Skeletal muscle tissue (tissue), 4 donors: Measurements from ENCODE around the gene CHRND. TPM values are rescaled to one million over a fixed set of nuclear protein-coding genes. Genes with fewer than 3 reads are reported as not detected.
"Not testable (repeated sequence)": the region's sequence is repeated elsewhere in the genome, so short reads cannot be mapped to it uniquely, and the experiment has no call there.

Experiments
- H3K27ac ChIP-seq: one replicate; pipeline ENCODE4 v1.7.0; 2013; ENCODE audit warnings: mild to moderate bottlenecking, low read depth, low read length, inconsistent platforms
- H3K27me3 ChIP-seq, 3 donors: one replicate each; pipeline ENCODE4 v1.7.0; 2013; ENCODE audit warnings: low read length in 3 of 3; ENCODE audit not compliant: control insufficient read depth in 3 of 3, insufficient read depth in 3 of 3
- H3K36me3 ChIP-seq, 3 donors: one replicate each; pipeline ENCODE4 v1.7.0; 2013; ENCODE audit warnings: low read length in 3 of 3; ENCODE audit not compliant: control insufficient read depth in 3 of 3, insufficient read depth in 3 of 3
- H3K4me1 ChIP-seq, 3 donors: one replicate each; pipeline ENCODE4 v1.7.0; 2013; ENCODE audit warnings: low read length in 3 of 3, mild to moderate bottlenecking in 3 of 3; ENCODE audit not compliant: control insufficient read depth in 3 of 3, insufficient read depth in 3 of 3
- H3K4me3 ChIP-seq, 3 donors: one replicate each; pipeline ENCODE4 v1.7.0; 2013; ENCODE audit warnings: low read length in 3 of 3
- H3K9ac ChIP-seq, 3 donors: one replicate each; pipeline ENCODE4 v1.7.0; 2013; ENCODE audit warnings: low read length in 3 of 3, mild to moderate bottlenecking in 3 of 3, moderate library complexity in 2 of 3, low read depth in 1 of 3
- H3K9me3 ChIP-seq, 3 donors: one replicate each; pipeline ENCODE4 v1.7.0; 2013; ENCODE audit warnings: low read length in 3 of 3; ENCODE audit not compliant: control insufficient read depth in 3 of 3
- total RNA-seq: library from RNA; depleted of rRNA; stranded (reverse); fragments of >200 nt; gene quantifications from one replicate; pipeline ENCODE4 v1.2.3, GENCODE V29; 2014
- donor health status: Osteomylitis.

Gene CHRND
- total RNA-seq, 1 donor from 2014 or later: 32.9 TPM

DNA sequence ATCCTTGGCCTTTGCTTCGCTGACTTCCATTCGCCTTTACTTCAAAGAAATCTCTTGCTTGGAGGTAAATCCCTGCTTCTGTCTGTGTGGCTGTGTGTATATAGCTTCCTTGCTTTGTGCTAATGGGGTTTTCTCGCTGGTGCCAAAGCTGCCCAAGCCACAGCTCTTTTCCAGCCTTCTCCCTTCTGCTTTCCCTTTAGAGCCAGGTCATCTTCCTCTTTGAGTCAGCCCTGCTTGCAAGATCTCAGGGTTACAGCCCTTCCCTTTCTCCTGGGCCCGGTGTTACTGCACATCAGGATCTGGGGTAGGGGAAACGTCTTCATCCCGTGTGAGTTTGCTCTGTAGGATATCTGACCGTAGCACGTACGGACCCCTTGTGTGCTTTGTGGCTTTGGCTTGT is 43.6 kb downstream of the CHRND start:
- H3K27ac ChIP-seq: no peak overlapping the region
- H3K9ac ChIP-seq: peak overlapping the region in 1 of 3 donors; percentile 51
- H3K27me3 ChIP-seq: no peaks in the 10 kb centered on the region
- H3K9me3 ChIP-seq: no peaks in the 10 kb centered on the region
- no peak overlapping the region for H3K4me3 ChIP-seq
- peaks cover 24 to 62% (median 27%) of the 10 kb centered on the region in 3 donors for H3K4me1 ChIP-seq
- peaks cover 42 to 65% (median 55%) of the 10 kb centered on the region in 3 donors for H3K36me3 ChIP-seq

DNA sequence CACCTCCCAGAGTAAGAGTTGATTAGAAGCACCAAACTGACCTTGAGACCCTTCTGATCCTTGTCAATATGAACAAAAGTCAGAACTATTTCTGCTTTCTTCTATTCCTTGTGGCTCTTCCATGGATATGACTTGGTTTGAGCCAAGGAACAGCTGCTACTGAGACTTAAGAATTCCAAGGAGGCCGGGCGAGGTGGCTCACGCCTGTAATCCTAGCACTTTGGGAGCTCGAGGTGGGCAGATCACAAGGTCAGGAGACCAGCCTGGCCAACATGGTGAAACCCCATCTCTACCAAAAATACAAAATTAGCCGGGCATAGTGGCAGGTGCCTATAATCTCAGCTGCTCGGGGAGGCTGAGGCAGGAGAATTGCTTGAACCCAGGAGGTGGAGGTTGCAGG is 44.5 kb downstream of the CHRND start:
- not testable (repeated sequence) for H3K9me3 ChIP-seq, H3K9ac ChIP-seq, H3K27me3 ChIP-seq, H3K4me3 ChIP-seq
- H3K4me1 ChIP-seq: peaks cover 30 to 71% (median 36%) of the 10 kb centered on the region in 3 donors
- peak overlapping the region; percentile 26 for H3K27ac ChIP-seq
- H3K36me3 ChIP-seq: peaks cover 41 to 58% (median 49%) of the 10 kb centered on the region in 3 donors

GRCh38 chr2:232571026-232571474 is 45.1 kb downstream of the CHRND start:
- Histone ChIP-seq H3K4me1 (peaks cover 30 to 70% (median 36%) of the 10 kb centered on the region in 3 donors), H3K27ac (peak overlapping the region; percentile 26), H3K9ac (no peak overlapping the region), H3K36me3 (peaks cover 38 to 56% (median 45%) of the 10 kb centered on the region in 3 donors), H3K4me3 (no peak overlapping the region), H3K27me3 (no peaks in the 10 kb centered on the region), H3K9me3 (no peaks in the 10 kb centered on the region)

DNA sequence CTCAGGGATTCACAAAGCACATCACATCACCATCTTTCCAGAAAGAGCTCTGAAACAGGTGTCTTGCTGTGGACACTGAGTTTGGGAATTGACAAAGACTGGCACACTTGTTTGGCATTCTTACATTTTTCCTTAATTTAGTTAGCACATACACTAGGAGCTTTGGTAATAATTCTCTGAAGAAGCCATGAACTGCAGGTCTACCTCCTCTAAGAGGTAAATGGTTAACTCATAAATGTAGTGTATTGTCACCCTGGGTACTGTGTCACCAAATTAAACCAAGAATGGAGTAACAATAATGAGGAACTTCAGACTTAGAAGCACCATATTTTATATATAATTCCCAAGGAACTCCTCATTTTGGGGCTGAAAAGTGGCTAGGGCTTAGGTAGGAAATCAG is 47.1 kb downstream of the CHRND start:
- Histone ChIP-seq H3K4me1 (peaks cover 34 to 80% (median 52%) of the 10 kb centered on the region in 3 donors), H3K36me3 (peaks cover 21 to 38% (median 25%) of the 10 kb centered on the region in 3 donors), H3K9ac (no peak overlapping the region), H3K9me3 (no peaks in the 10 kb centered on the region), H3K4me3 (no peak overlapping the region), H3K27ac (peak overlapping the region; percentile 81), H3K27me3 (no peaks in the 10 kb centered on the region)

DNA sequence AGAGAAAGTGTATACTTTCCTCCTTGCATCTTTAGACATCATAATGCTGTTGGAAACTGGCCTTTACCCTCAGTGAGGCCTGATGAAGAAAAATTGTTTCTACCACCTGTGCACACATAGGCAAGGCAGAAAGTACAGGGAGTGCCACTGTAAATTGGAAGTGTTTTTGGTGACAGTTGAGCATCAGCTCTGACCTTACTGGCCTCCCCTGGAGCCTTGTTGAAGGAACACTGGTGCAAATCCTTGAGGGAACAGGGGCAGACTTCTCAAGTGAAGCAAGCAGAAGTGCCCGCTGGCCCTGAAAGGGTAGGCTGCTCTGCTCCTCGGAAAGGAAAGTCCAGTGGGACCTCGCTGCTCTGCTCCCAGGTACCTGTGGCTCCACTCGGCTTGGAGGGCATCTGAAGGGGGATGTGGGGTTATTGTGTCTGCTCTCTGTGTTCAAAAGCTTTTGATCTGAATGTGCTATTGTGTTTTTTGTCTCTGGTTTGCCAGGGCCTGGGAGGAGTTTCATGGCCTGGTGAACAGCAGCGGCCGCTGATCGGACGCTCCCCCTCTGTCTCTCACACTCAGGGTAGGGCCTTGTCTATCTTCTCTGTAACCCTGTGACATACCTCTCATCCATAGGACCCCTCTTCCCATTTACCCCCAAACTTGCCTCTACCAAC is 47.9 kb downstream of the CHRND start:
- Histone ChIP-seq H3K36me3 (peaks cover 13 to 30% (median 19%) of the 10 kb centered on the region in 3 donors), H3K4me3 (peak overlapping the region; percentile 22 to 48 (median 22)), H3K9ac (peak overlapping the region; percentile 42 to 75 (median 42)), H3K27me3 (no peaks in the 10 kb centered on the region), H3K4me1 (peaks cover 37 to 75% (median 52%) of the 10 kb centered on the region in 3 donors), H3K27ac (peak overlapping the region; percentile 81), H3K9me3 (no peaks in the 10 kb centered on the region)

DNA sequence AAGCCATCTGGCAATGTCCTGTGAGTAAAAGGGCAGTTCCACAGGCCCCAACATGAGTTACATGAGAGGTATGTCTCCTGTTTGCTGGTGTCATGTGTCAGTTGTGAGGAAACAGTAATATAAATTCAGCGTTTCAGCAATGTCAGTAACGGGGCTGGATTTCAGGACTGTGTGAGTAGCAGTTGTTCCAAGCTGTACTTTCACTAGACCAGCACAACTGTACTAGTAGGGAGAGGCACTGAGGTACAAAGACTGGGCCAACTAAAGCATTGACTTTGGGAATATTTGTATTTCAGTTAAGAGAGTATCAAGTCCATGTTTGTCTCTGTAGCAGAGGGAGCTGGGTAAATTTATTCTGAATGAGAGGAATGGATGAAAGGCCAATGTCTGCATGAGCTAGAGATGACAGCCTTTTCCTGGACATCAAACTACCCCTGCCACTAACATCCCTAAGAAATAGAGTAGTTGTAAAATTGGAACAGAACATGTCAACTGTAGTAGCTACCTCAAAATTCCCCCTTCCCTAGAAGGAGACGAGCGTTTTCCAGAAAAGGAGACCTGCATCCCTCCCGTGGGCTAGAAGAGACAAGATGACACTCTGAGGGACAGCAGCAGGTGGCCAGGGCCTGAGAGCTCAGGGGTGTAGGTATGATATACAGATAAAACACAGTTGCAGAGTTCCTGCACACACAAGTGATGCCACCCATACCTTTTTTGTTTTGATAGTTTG is 48.9 kb downstream of the CHRND start:
- Histone ChIP-seq H3K9me3 (no peaks in the 10 kb centered on the region), H3K4me3 (peak overlapping the region; percentile 7 to 48 (median 28)), H3K9ac (peak overlapping the region; percentile 42 to 75 (median 42)), H3K27me3 (no peaks in the 10 kb centered on the region), H3K4me1 (peaks cover 38 to 67% (median 49%) of the 10 kb centered on the region in 3 donors), H3K36me3 (peaks cover 6 to 20% (median 10%) of the 10 kb centered on the region in 3 donors), H3K27ac (peak overlapping the region; percentile 81)

- Histone ChIP-seq H3K4me1 (peaks cover 38 to 62% (median 47%) of the 10 kb centered on the region in 3 donors), H3K9ac (peak overlapping the region in 1 of 3 donors; percentile 42), H3K27ac (peak overlapping the region; percentile 81), H3K27me3 (no peaks in the 10 kb centered on the region), H3K36me3 (peaks cover 2 to 20% (median 4%) of the 10 kb centered on the region in 3 donors), H3K4me3 (peak overlapping the region in 1 of 3 donors; percentile 7), H3K9me3 (no peaks in the 10 kb centered on the region)
Observed at GRCh38 chr2:232575404-232575746, 49.4 kb downstream of the CHRND start.

- no peak overlapping the region for H3K4me3 ChIP-seq
- H3K27ac ChIP-seq: peak overlapping the region; percentile 81
- peaks cover 28 to 52% (median 36%) of the 10 kb centered on the region in 3 donors for H3K4me1 ChIP-seq
- H3K9me3 ChIP-seq: no peaks in the 10 kb centered on the region
- no peaks in the 10 kb centered on the region for H3K27me3 ChIP-seq
- peaks cover 12 to 28% (median 14%) of the 10 kb centered on the region in 3 donors for H3K36me3 ChIP-seq
- peak overlapping the region in 2 of 3 donors; percentile 1 to 4 for H3K9ac ChIP-seq
Observed at GRCh38 chr2:232576995-232577394, 51.0 kb downstream of the CHRND start.

GRCh38 chr2:232577841-232578240 is 51.9 kb downstream of the CHRND start:
- Histone ChIP-seq H3K27me3 (no peaks in the 10 kb centered on the region), H3K9ac (peak overlapping the region in 1 of 3 donors; percentile 1), H3K4me1 (peaks cover 27 to 60% (median 36%) of the 10 kb centered on the region in 3 donors), H3K4me3 (no peak overlapping the region), H3K27ac (peak overlapping the region; percentile 81), H3K36me3 (peaks cover 12 to 25% (median 19%) of the 10 kb centered on the region in 3 donors), H3K9me3 (no peaks in the 10 kb centered on the region)

DNA sequence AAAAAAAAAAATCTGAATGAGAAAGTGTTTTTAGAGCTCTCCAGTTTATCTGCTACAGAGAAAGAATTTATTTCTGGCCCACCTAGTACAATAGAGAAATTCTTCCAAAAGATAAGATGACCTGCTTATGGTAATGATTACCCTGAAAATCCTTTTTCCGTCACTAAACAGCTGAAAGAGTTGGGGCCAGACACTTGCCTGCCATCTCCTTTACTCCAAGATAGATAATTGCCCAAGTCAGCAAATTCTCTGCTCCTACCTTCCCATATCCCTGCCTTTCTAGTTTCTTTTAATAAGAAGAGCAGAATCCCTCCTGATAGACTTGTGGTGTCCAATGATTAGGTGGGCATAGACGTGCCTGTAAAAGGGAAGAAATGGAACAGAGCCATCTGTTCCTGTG is 52.7 kb downstream of the CHRND start:
- Histone ChIP-seq H3K36me3 (peaks cover 12 to 25% (median 19%) of the 10 kb centered on the region in 3 donors), H3K27ac (no peak overlapping the region), H3K4me1 (peaks cover 28 to 65% (median 38%) of the 10 kb centered on the region in 3 donors), H3K4me3 (no peak overlapping the region), H3K9me3 (no peaks in the 10 kb centered on the region), H3K27me3 (no peaks in the 10 kb centered on the region), H3K9ac (no peak overlapping the region)
